ENCODE data around the gene PRKAG2. TPM values are rescaled to one million over a fixed set of nuclear protein-coding genes. Genes with fewer than 3 reads are reported as not detected.

Gene PRKAG2
- total and polyA plus RNA-seq, 2 experiments from 2014 or later, result 9.1 to 14.9 TPM

GRCh38 chr7:151903249-151904032 is 26.5 kb upstream of the PRKAG2 start:
- H3K27me3 Mint-ChIP-seq (ENCODE audit: insufficient read depth, low read depth, poor library complexity), result peaks cover 9% of the 10 kb centered on the region
- no peak overlapping the region for H3K27ac Mint-ChIP-seq
- no peaks in the 10 kb centered on the region for H3K27me3 ChIP-seq (ENCODE audit: insufficient read depth)
- H3K4me2 ChIP-seq, result no peak overlapping the region
- H3K4me3 ChIP-seq, result no peak overlapping the region
- H2AFZ ChIP-seq, result no peak overlapping the region
- no peaks in the 10 kb centered on the region for H3K36me3 Mint-ChIP-seq (ENCODE audit: low read depth)
- DNase-seq (ENCODE audit: low spot score) (no peak), ATAC-seq (no peak)
- no peaks in the 10 kb centered on the region for H3K9me2 ChIP-seq (ENCODE audit: insufficient read depth)
- no peaks in the 10 kb centered on the region for H3K4me1 Mint-ChIP-seq
- H3K36me3 ChIP-seq (ENCODE audit: insufficient read depth), result no peaks in the 10 kb centered on the region
- no peaks in the 10 kb centered on the region for H3K4me1 ChIP-seq (ENCODE audit: insufficient read depth)
- H3K9me3 Mint-ChIP-seq, result no peaks in the 10 kb centered on the region; the same call in 1 of the 3 replicates
- no peaks in the 10 kb centered on the region for H3F3A ChIP-seq (replicated peaks; ENCODE audit: low read depth)
- H3K4me3 Mint-ChIP-seq, result no peak overlapping the region
- H4K20me1 ChIP-seq (replicated peaks; ENCODE audit: insufficient read depth), result no peaks in the 10 kb centered on the region
- no peaks in the 10 kb centered on the region for H3K79me2 ChIP-seq (replicated peaks; ENCODE audit: insufficient read depth)
- H3K27ac ChIP-seq (ENCODE audit: low read depth), result no peak overlapping the region
- TF ChIP-seq EZH2 (IDR thresholded peaks at IDR 0.05; ENCODE audit: low read depth, unreplicated experiment), result no peak
- TF ChIP-seq NANOG (IDR thresholded peaks at IDR 0.05; ENCODE audit: borderline replicate concordance), result no peak
- TF ChIP-seq CREB1 (CRISPR knock-in tag; IDR thresholded peaks at IDR 0.05; ENCODE audit: low read depth), result no peak
- TF ChIP-seq EZH2phosphoT487 (IDR thresholded peaks at IDR 0.05; ENCODE audit: unreplicated experiment), result no peak
- TF ChIP-seq REST (IDR thresholded peaks at IDR 0.05; ENCODE audit: unreplicated experiment), result no peak
- TF ChIP-seq CTCF (conservative IDR thresholded peaks at IDR 0.05; ENCODE audit: low read depth in 2 of 2), result no peak

GRCh38 chr7:151902311-151902710 is 25.4 kb upstream of the PRKAG2 start:
- Histone ChIP-seq H3F3A (replicated peaks; ENCODE audit: low read depth) (no peaks in the 10 kb centered on the region), H3K4me3 (no peak overlapping the region), H4K20me1 (replicated peaks; ENCODE audit: insufficient read depth) (no peaks in the 10 kb centered on the region), H3K4me1 (ENCODE audit: insufficient read depth) (no peaks in the 10 kb centered on the region), H3K27ac (ENCODE audit: low read depth) (no peak overlapping the region), H3K4me2 (no peak overlapping the region), H2AFZ (no peak overlapping the region), H3K9me2 (ENCODE audit: insufficient read depth) (no peaks in the 10 kb centered on the region), H3K36me3 (ENCODE audit: insufficient read depth) (no peaks in the 10 kb centered on the region), H3K27me3 (ENCODE audit: insufficient read depth) (no peaks in the 10 kb centered on the region), H3K79me2 (replicated peaks; ENCODE audit: insufficient read depth) (no peaks in the 10 kb centered on the region)
- H3K27ac Mint-ChIP-seq, result no peak overlapping the region
- peaks cover 9% of the 10 kb centered on the region for H3K27me3 Mint-ChIP-seq (ENCODE audit: insufficient read depth, low read depth, poor library complexity)
- H3K4me3 Mint-ChIP-seq, result no peak overlapping the region
- DNase-seq (ENCODE audit: low spot score), result no peak
- no peaks in the 10 kb centered on the region; the same call in 1 of the 3 replicates for H3K9me3 Mint-ChIP-seq
- peaks cover 6% of the 10 kb centered on the region for H3K4me1 Mint-ChIP-seq
- no peaks in the 10 kb centered on the region for H3K36me3 Mint-ChIP-seq (ENCODE audit: low read depth)
- no peak for ATAC-seq
- TF ChIP-seq ZNF462 (CRISPR knock-in tag; IDR thresholded peaks at IDR 0.05), result no peak
- no peak for TF ChIP-seq ZNF114 (CRISPR knock-in tag; IDR thresholded peaks at IDR 0.05)
- no peak for TF ChIP-seq EZH2 (IDR thresholded peaks at IDR 0.05; ENCODE audit: low read depth, unreplicated experiment)
